DND-41 (cell line): Measurements from ENCODE around the gene SMURF2.

Source experiments
- ATAC-seq: fragments of 200-7000 bp; cut with Tn5 transposase; 3 replicates; pipeline ENCODE4 v1.9.1; 2021; ENCODE audit warnings: low read depth; ENCODE audit not compliant: insufficient read depth
- DNase-seq: peaks from one replicate; pipeline ENCODE4 v3.0.0-alpha.2; 2020
- H2AFZ ChIP-seq: 2 replicates; pipeline ENCODE4 v1.6.0; 2012; ENCODE audit warnings: low read depth, low read length
- H3K27ac ChIP-seq: 2 replicates; pipeline ENCODE4 v1.5.1; 2012; ENCODE audit warnings: low read length, inconsistent platforms
- H3K27me3 ChIP-seq: fragments of 200-600 bp; sonication (generic); 2 replicates; pipeline ENCODE4 v1.6.0; 2012; ENCODE audit warnings: low read length, mild to moderate bottlenecking, inconsistent platforms; ENCODE audit not compliant: insufficient read depth, poor library complexity
- H3K36me3 ChIP-seq: 2 replicates; pipeline ENCODE4 v1.5.1; 2012; ENCODE audit warnings: low read length, inconsistent platforms; ENCODE audit not compliant: insufficient read depth
- H3K4me1 ChIP-seq: 2 replicates; pipeline ENCODE4 v1.5.1; 2012; ENCODE audit warnings: mild to moderate bottlenecking, low read length; ENCODE audit not compliant: insufficient read depth
- H3K4me2 ChIP-seq: 2 replicates; pipeline ENCODE4 v1.6.0; 2012; ENCODE audit warnings: mild to moderate bottlenecking, moderate library complexity, low read length, inconsistent platforms; ENCODE audit not compliant: insufficient read depth
- H3K4me3 ChIP-seq, 2 experiments: fragments of 200-600 bp in 1 of 2; shearing (Covaris generic) in 1 of 2; 2 replicates each; pipeline ENCODE4 v1.5.1; 2012 to 2016; ENCODE audit warnings: inconsistent platforms in 2 of 2, low read length in 2 of 2, mild to moderate bottlenecking in 2 of 2, low read depth in 1 of 2, moderate library complexity in 1 of 2
- H3K79me2 ChIP-seq: 2 replicates; pipeline ENCODE4 v1.6.0; 2012; ENCODE audit warnings: low read length, inconsistent platforms; ENCODE audit not compliant: insufficient read depth
- H3K9ac ChIP-seq: 2 replicates; pipeline ENCODE4 v1.6.0; 2012; ENCODE audit warnings: low read depth, mild to moderate bottlenecking, inconsistent platforms, low read length, moderate library complexity
- H3K9me3 ChIP-seq: 2 replicates; pipeline ENCODE4 v1.5.1; 2012; ENCODE audit warnings: low read length, moderate library complexity, mild to moderate bottlenecking, inconsistent platforms; ENCODE audit not compliant: insufficient read depth, severe bottlenecking
- H4K20me1 ChIP-seq: 2 replicates; pipeline ENCODE4 v1.6.0; 2012; ENCODE audit warnings: low read length; ENCODE audit not compliant: insufficient read depth
- CTCF ChIP-seq: IDR thresholded peaks from 2 replicates; pipeline ENCODE4 v1.5.1; 2012; ENCODE audit warnings: borderline replicate concordance, low read length, moderate library complexity, mild to moderate bottlenecking; ENCODE audit not compliant: poor library complexity, severe bottlenecking; ENCODE audit errors: extremely low read depth
- EZH2 ChIP-seq: IDR thresholded peaks from 3 replicates; pipeline ENCODE4 v1.6.1; 2012; ENCODE audit warnings: borderline replicate concordance, low read depth, mild to moderate bottlenecking, moderate library complexity, low read length, inconsistent platforms; ENCODE audit not compliant: severe bottlenecking

SMURF2 gene

GRCh38 chr17:64506576-64507412 is 155.3 kb downstream of the SMURF2 start, which contains the start of gene CEP95:
Gene CEP95 (plus strand): TSS chr17:64506977. CDS start chr17:64507098, 121 bp downstream.
- ATAC-seq: peak; percentile 70
- DNase-seq: peak; percentile 97
- peak within 1 kb of the TSS; percentile 89 for H2AFZ ChIP-seq

GRCh38 chr17:64506201-64506575 is 155.9 kb downstream of the SMURF2 start, which contains the start of gene DDX5:
Gene DDX5 (minus strand): TSS chr17:64506289. CDS start chr17:64506119, 170 bp downstream.
- DNase-seq: peak; percentile 96

More at GRCh38 chr17:64506576-64507412, 155.3 kb downstream of the SMURF2 start, which contains the start of gene CEP95:
- Histone ChIP-seq H3K27ac (peak within 1 kb of the TSS; percentile 100), H4K20me1 (peaks cover 64% of the 10 kb centered on the region), H3K9ac (peak within 1 kb of the TSS; percentile 100), H3K36me3 (peaks cover 71% of the 10 kb centered on the region), H3K4me2 (peak within 1 kb of the TSS; percentile 85), H3K27me3 (no peaks in the 10 kb centered on the region), H3K9me3 (no peaks in the 10 kb centered on the region), H3K79me2 (peaks cover 90% of the 10 kb centered on the region), H3K4me3 (peak within 1 kb of the TSS; percentile 82 to 97), H3K4me1 (peaks cover 58% of the 10 kb centered on the region)
- no peak for TF ChIP-seq CTCF
- TF ChIP-seq EZH2: no peak

GRCh38 chr17:64505340-64506200 is 156.5 kb downstream of the SMURF2 start:
- peak overlapping the region; percentile 57; the same call in 1 of the 2 replicates for H2AFZ ChIP-seq
- H3K27ac ChIP-seq: peak overlapping the region; percentile 100
- H3K4me3 ChIP-seq: peak overlapping the region; percentile 82 to 97
- peak; percentile 57 for ATAC-seq
- no peaks in the 10 kb centered on the region for H3K27me3 ChIP-seq
- peaks cover 96% of the 10 kb centered on the region for H3K79me2 ChIP-seq
- DNase-seq: peak; percentile 88
- H3K4me1 ChIP-seq: peaks cover 70% of the 10 kb centered on the region
- TF ChIP-seq CTCF: peak; percentile 1
- no peak for TF ChIP-seq EZH2
- H3K9ac ChIP-seq: peak overlapping the region; percentile 100
- H3K4me2 ChIP-seq: peak overlapping the region; percentile 85
- peaks cover 73% of the 10 kb centered on the region for H3K36me3 ChIP-seq
- peaks cover 76% of the 10 kb centered on the region for H4K20me1 ChIP-seq
- no peaks in the 10 kb centered on the region for H3K9me3 ChIP-seq

More at GRCh38 chr17:64506201-64506575, 155.9 kb downstream of the SMURF2 start, which contains the start of gene DDX5:
- H3K27ac ChIP-seq: peak within 1 kb of the TSS; percentile 100
- no peaks in the 10 kb centered on the region for H3K27me3 ChIP-seq
- peak within 1 kb of the TSS; percentile 85 for H3K4me2 ChIP-seq
- ATAC-seq: no peak; the same call in 1 of the 3 replicates
- H2AFZ ChIP-seq: peak within 1 kb of the TSS; percentile 89
- H4K20me1 ChIP-seq: peaks cover 70% of the 10 kb centered on the region
- H3K36me3 ChIP-seq: peaks cover 71% of the 10 kb centered on the region
- H3K4me1 ChIP-seq: peaks cover 64% of the 10 kb centered on the region
- H3K9me3 ChIP-seq: no peaks in the 10 kb centered on the region
- H3K9ac ChIP-seq: peak within 1 kb of the TSS; percentile 100
- H3K79me2 ChIP-seq: peaks cover 92% of the 10 kb centered on the region
- TF ChIP-seq CTCF (no peak), EZH2 (no peak)
- H3K4me3 ChIP-seq: peak within 1 kb of the TSS; percentile 82 to 97
